Fibroblast of skin of right biceps (primary cell): ENCODE results near the gene BAIAP2.

Source experiments
- DNase-seq: peaks from one replicate; pipeline ENCODE4 v3.0.0-alpha.2; 2013

BAIAP2 gene

GRCh38 chr17:81037798-81038733 is 3.1 kb downstream of the BAIAP2 start:
- DNase-seq, result no peak

- no peak for DNase-seq
Observed at GRCh38 chr17:81039096-81039495, 4.1 kb downstream of the BAIAP2 start.

- DNase-seq, result peak; percentile 84
Observed at GRCh38 chr17:81039854-81040758, 5.2 kb downstream of the BAIAP2 start.

- peak; percentile 20 for DNase-seq
Observed at GRCh38 chr17:81040791-81041337, 5.9 kb downstream of the BAIAP2 start.

GRCh38 chr17:81042606-81043005 is 7.7 kb downstream of the BAIAP2 start:
- DNase-seq, result no peak

GRCh38 chr17:81043319-81043724 is 8.4 kb downstream of the BAIAP2 start:
- no peak for DNase-seq

GRCh38 chr17:81043725-81044427 is 8.9 kb downstream of the BAIAP2 start:
- DNase-seq, result peak; percentile 36

GRCh38 chr17:81044428-81044763 is 9.4 kb downstream of the BAIAP2 start:
- DNase-seq, result no peak

- DNase-seq, result peak; percentile 42
Observed at GRCh38 chr17:81044764-81045589, 10.0 kb downstream of the BAIAP2 start.

- no peak for DNase-seq
Observed at GRCh38 chr17:81045590-81046095, 10.7 kb downstream of the BAIAP2 start.

- DNase-seq, result no peak
Observed at GRCh38 chr17:81046132-81046769, 11.3 kb downstream of the BAIAP2 start.

GRCh38 chr17:81046770-81047359 is 11.9 kb downstream of the BAIAP2 start:
- no peak for DNase-seq

GRCh38 chr17:81048827-81049371 is 13.9 kb downstream of the BAIAP2 start:
- DNase-seq, result no peak

- no peak for DNase-seq
Observed at GRCh38 chr17:81049372-81049911, 14.5 kb downstream of the BAIAP2 start.

GRCh38 chr17:81049973-81050551 is 15.1 kb downstream of the BAIAP2 start:
- peak; percentile 14 for DNase-seq

GRCh38 chr17:81050645-81051625 is 16.0 kb downstream of the BAIAP2 start:
- no peak for DNase-seq

- no peak for DNase-seq
Observed at GRCh38 chr17:81052199-81052997, 17.4 kb downstream of the BAIAP2 start.
